Activated T-helper 2 cell treated with anti-CD3 and anti-CD28 coated beads, Interferon-gamma antibody, Interleukin-2, Interleukin-4, amounts not matched to agents 10 μg/mL and 5 μg/mL and 100 μg/mL, durations not matched to agents 14 hours and 24 hours and 36 hours (primary cell): ENCODE measurements around the gene COX14. TPM values are rescaled to one million over a fixed set of nuclear protein-coding genes. Genes with fewer than 3 reads are reported as not detected.
A peak's percentile ranks its signal among the peaks of the same experiment; 100 is the strongest.

Experiments used
- DNase-seq: peaks from one replicate; pipeline ENCODE4 v3.0.0; 2021; ENCODE audit warnings: low spot score
- H3K27ac Mint-ChIP-seq: one replicate; pipeline ENCODE4 v1.8.0; 2021; ENCODE audit warnings: mixed read lengths
- H3K27me3 Mint-ChIP-seq: one replicate; pipeline ENCODE4 v1.8.0; 2021; ENCODE audit warnings: low read depth, mixed read lengths
- H3K36me3 Mint-ChIP-seq: one replicate; pipeline ENCODE4 v1.8.0; 2021; ENCODE audit warnings: low read depth, mixed read lengths
- H3K4me1 Mint-ChIP-seq: one replicate; pipeline ENCODE4 v1.8.0; 2021; ENCODE audit warnings: low read depth, mixed read lengths
- H3K4me3 Mint-ChIP-seq: one replicate; pipeline ENCODE4 v1.8.0; 2021; ENCODE audit warnings: low read depth, mild to moderate bottlenecking, moderate library complexity, mixed read lengths
- H3K9me3 Mint-ChIP-seq: one replicate; pipeline ENCODE4 v1.8.0; 2021; ENCODE audit warnings: mixed read lengths
- intact Hi-C: fragments of 100-400 bp; cut with micrococcal nuclease; formaldehyde crosslinking; loops from one replicate; pipeline ENCODE4 v1.15.1; 2023
- total RNA-seq: library from RNA; stranded (reverse); gene quantifications from 2 replicates; pipeline ENCODE4 v1.2.3, GENCODE V29; 2022

Gene COX14
- total RNA-seq, 1 donor from 2014 or later, result 38.1 TPM

GRCh38 chr12:50088577-50089335 is 23.3 kb upstream of the COX14 start:
- intact Hi-C loops, result loop anchor here (2.0 to 5.0 kb wide), 2 partner anchors 78 to 314 kb away; partner anchors contain the start of genes CERS5 and LARP4
- Mint-ChIP-seq H3K4me3 (no peak overlapping the region), H3K36me3 (peaks cover 55% of the 10 kb centered on the region), H3K27me3 (no peaks in the 10 kb centered on the region), H3K9me3 (no peaks in the 10 kb centered on the region), H3K27ac (peak overlapping the region; percentile 2), H3K4me1 (peaks cover 26% of the 10 kb centered on the region)
- DNase-seq, result peak; percentile 43

- Mint-ChIP-seq H3K27ac (no peak overlapping the region), H3K27me3 (no peaks in the 10 kb centered on the region), H3K36me3 (peaks cover 64% of the 10 kb centered on the region), H3K4me1 (peaks cover 26% of the 10 kb centered on the region), H3K9me3 (no peaks in the 10 kb centered on the region), H3K4me3 (no peak overlapping the region)
- intact Hi-C loops, result loop anchor here (2.0 to 5.0 kb wide), 2 partner anchors 77 to 313 kb away; partner anchors contain the start of genes CERS5 and LARP4
- DNase-seq, result no peak
These were observed 22.3 kb upstream of the COX14 start for GRCh38 chr12:50089730-50090129.

GRCh38 chr12:50090391-50090790 is 21.6 kb upstream of the COX14 start:
- Mint-ChIP-seq H3K4me3 (no peak overlapping the region), H3K9me3 (no peaks in the 10 kb centered on the region), H3K27ac (no peak overlapping the region), H3K4me1 (peaks cover 26% of the 10 kb centered on the region), H3K36me3 (peaks cover 70% of the 10 kb centered on the region), H3K27me3 (no peaks in the 10 kb centered on the region)
- intact Hi-C loops, result no loop called here
- no peak for DNase-seq

GRCh38 chr12:50097952-50098351 is 14.1 kb upstream of the COX14 start:
- intact Hi-C loops, result no loop called here
- Mint-ChIP-seq H3K9me3 (no peaks in the 10 kb centered on the region), H3K27ac (no peak overlapping the region), H3K4me1 (peaks cover 2% of the 10 kb centered on the region), H3K27me3 (no peaks in the 10 kb centered on the region), H3K4me3 (no peak overlapping the region), H3K36me3 (peaks cover 80% of the 10 kb centered on the region)
- DNase-seq, result no peak

GRCh38 chr12:50099302-50100008 is 12.6 kb upstream of the COX14 start:
- DNase-seq, result no peak
- intact Hi-C loops, result no loop called here
- Mint-ChIP-seq H3K36me3 (peaks cover 70% of the 10 kb centered on the region), H3K9me3 (no peaks in the 10 kb centered on the region), H3K4me3 (no peak overlapping the region), H3K4me1 (peaks cover 3% of the 10 kb centered on the region), H3K27ac (no peak overlapping the region), H3K27me3 (no peaks in the 10 kb centered on the region)

GRCh38 chr12:50100561-50100960 is 11.5 kb upstream of the COX14 start:
- no peak overlapping the region for H3K4me3 Mint-ChIP-seq
- no peak for DNase-seq
- no peaks in the 10 kb centered on the region for H3K27me3 Mint-ChIP-seq
- peaks cover 59% of the 10 kb centered on the region for H3K36me3 Mint-ChIP-seq
- H3K27ac Mint-ChIP-seq, result no peak overlapping the region
- intact Hi-C loops, result no loop called here
- peaks cover 3% of the 10 kb centered on the region for H3K4me1 Mint-ChIP-seq
- H3K9me3 Mint-ChIP-seq, result no peaks in the 10 kb centered on the region

- Mint-ChIP-seq H3K9me3 (no peaks in the 10 kb centered on the region), H3K4me1 (peaks cover 3% of the 10 kb centered on the region), H3K4me3 (no peak overlapping the region), H3K27ac (no peak overlapping the region), H3K27me3 (no peaks in the 10 kb centered on the region), H3K36me3 (peaks cover 48% of the 10 kb centered on the region)
- intact Hi-C loops, result no loop called here
- DNase-seq, result no peak
These were observed 10.4 kb upstream of the COX14 start for GRCh38 chr12:50101663-50102062.

- Mint-ChIP-seq H3K27me3 (no peaks in the 10 kb centered on the region), H3K36me3 (peaks cover 44% of the 10 kb centered on the region), H3K4me3 (no peak overlapping the region), H3K4me1 (peaks cover 3% of the 10 kb centered on the region), H3K9me3 (no peaks in the 10 kb centered on the region), H3K27ac (no peak overlapping the region)
- no peak for DNase-seq
- intact Hi-C loops, result no loop called here
These were observed 9.9 kb upstream of the COX14 start for GRCh38 chr12:50102131-50102531.

GRCh38 chr12:50102646-50103309 is 9.3 kb upstream of the COX14 start:
- no peak for DNase-seq
- intact Hi-C loops, result no loop called here
- Mint-ChIP-seq H3K27ac (no peak overlapping the region), H3K4me1 (peaks cover 3% of the 10 kb centered on the region), H3K4me3 (no peak overlapping the region), H3K27me3 (no peaks in the 10 kb centered on the region), H3K36me3 (peaks cover 37% of the 10 kb centered on the region), H3K9me3 (no peaks in the 10 kb centered on the region)

GRCh38 chr12:50103351-50103750 is 8.7 kb upstream of the COX14 start:
- H3K27ac Mint-ChIP-seq, result no peak overlapping the region
- H3K9me3 Mint-ChIP-seq, result no peaks in the 10 kb centered on the region
- no peaks in the 10 kb centered on the region for H3K27me3 Mint-ChIP-seq
- intact Hi-C loops, result no loop called here
- H3K36me3 Mint-ChIP-seq, result peaks cover 32% of the 10 kb centered on the region
- no peak overlapping the region for H3K4me3 Mint-ChIP-seq
- DNase-seq, result no peak
- peaks cover 4% of the 10 kb centered on the region for H3K4me1 Mint-ChIP-seq

- Mint-ChIP-seq H3K27me3 (no peaks in the 10 kb centered on the region), H3K4me3 (no peak within 1 kb of the TSS), H3K27ac (no peak within 1 kb of the TSS), H3K9me3 (no peaks in the 10 kb centered on the region), H3K4me1 (peaks cover 5% of the 10 kb centered on the region), H3K36me3 (peaks cover 27% of the 10 kb centered on the region)
- DNase-seq, result no peak
- intact Hi-C loops, result no loop called here
These were observed 8.2 kb upstream of the COX14 start, which contains the start of gene GPD1 for GRCh38 chr12:50103767-50104321. Gene GPD1 (plus strand): TSS chr12:50104008. CDS start chr12:50104051, 43 bp downstream.

GRCh38 chr12:50104417-50105366 is 7.3 kb upstream of the COX14 start:
- no peaks in the 10 kb centered on the region for H3K27me3 Mint-ChIP-seq
- intact Hi-C loops, result no loop called here
- no peak for DNase-seq
- H3K9me3 Mint-ChIP-seq, result no peaks in the 10 kb centered on the region
- H3K36me3 Mint-ChIP-seq, result peaks cover 18% of the 10 kb centered on the region
- H3K4me1 Mint-ChIP-seq, result peaks cover 5% of the 10 kb centered on the region
- H3K27ac Mint-ChIP-seq, result no peak overlapping the region
- H3K4me3 Mint-ChIP-seq, result no peak overlapping the region
